ENCODE measurements around the gene WHRN.

The WHRN gene

GRCh38 chr9:114482593-114482992 is 22.7 kb downstream of the WHRN start:
- Histone ChIP-seq H3K36me3 (ENCODE audit: control insufficient read depth, insufficient read depth, low read length) (no peaks in the 10 kb centered on the region), H3K4me1 (ENCODE audit: control insufficient read depth, insufficient read depth, low read length) (no peaks in the 10 kb centered on the region), H3K9me3 (ENCODE audit: control insufficient read depth, low read length) (no peaks in the 10 kb centered on the region), H3K27me3 (ENCODE audit: control insufficient read depth, insufficient read depth, low read length, poor library complexity, severe bottlenecking) (no peaks in the 10 kb centered on the region), H3K27ac (ENCODE audit: insufficient read depth, low read depth, low read length, poor library complexity, severe bottlenecking) (no peak overlapping the region), H3K4me3 (ENCODE audit: insufficient read depth, low read depth, low read length) (no peak overlapping the region)
- WGBS, 2 experiments, result 74 to 84% methylated on average over 9 to 10 of the region's 10 CpGs

GRCh38 chr9:114481789-114482188 is 23.5 kb downstream of the WHRN start:
- Histone ChIP-seq H3K4me3 (ENCODE audit: insufficient read depth, low read depth, low read length) (no peak overlapping the region), H3K9me3 (ENCODE audit: control insufficient read depth, low read length) (no peaks in the 10 kb centered on the region), H3K36me3 (ENCODE audit: control insufficient read depth, insufficient read depth, low read length) (no peaks in the 10 kb centered on the region), H3K27ac (ENCODE audit: insufficient read depth, low read depth, low read length, poor library complexity, severe bottlenecking) (no peak overlapping the region), H3K4me1 (ENCODE audit: control insufficient read depth, insufficient read depth, low read length) (no peaks in the 10 kb centered on the region), H3K27me3 (ENCODE audit: control insufficient read depth, insufficient read depth, low read length, poor library complexity, severe bottlenecking) (no peaks in the 10 kb centered on the region)
- 95 to 98% methylated on average over 5 of the region's 5 CpGs for WGBS, 2 experiments

DNA sequence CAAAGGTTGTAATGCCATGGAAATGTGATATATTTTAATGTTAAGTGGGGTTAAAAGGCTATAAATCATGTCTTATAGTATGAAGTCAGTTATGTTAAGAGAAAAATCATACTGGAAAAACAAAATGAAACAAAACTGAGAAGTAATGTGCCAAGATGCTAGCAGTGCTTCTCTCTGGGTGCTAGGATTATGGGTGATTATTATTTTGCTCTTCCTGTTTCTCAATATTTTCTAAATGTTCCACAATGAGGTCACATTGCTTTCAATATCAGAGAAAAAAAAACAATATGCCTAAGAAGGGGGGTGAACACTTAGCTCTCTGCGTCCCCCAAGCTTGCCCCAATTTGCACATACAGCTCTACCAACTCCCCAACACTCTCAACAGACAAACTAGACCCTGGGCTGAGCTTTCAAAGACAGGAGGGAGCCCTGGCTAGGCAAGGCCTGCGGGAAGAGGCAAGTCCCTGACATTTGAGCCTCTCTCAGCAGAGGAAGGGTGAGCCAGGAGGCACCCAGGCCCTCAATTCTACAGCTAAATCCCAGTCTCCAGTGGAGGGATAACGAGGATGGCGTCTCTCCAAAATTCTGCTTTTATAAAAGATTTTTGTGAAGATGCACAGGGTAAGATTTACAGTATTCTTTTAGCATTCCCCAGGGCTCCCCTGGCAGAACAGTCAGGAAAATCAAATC is 24.4 kb downstream of the WHRN start:
- Histone ChIP-seq H3K27me3 (ENCODE audit: control insufficient read depth, insufficient read depth, low read length, poor library complexity, severe bottlenecking) (no peaks in the 10 kb centered on the region), H3K4me1 (ENCODE audit: control insufficient read depth, insufficient read depth, low read length) (no peaks in the 10 kb centered on the region), H3K4me3 (ENCODE audit: insufficient read depth, low read depth, low read length) (no peak overlapping the region), H3K36me3 (ENCODE audit: control insufficient read depth, insufficient read depth, low read length) (no peaks in the 10 kb centered on the region), H3K27ac (ENCODE audit: insufficient read depth, low read depth, low read length, poor library complexity, severe bottlenecking) (no peak overlapping the region), H3K9me3 (ENCODE audit: control insufficient read depth, low read length) (no peaks in the 10 kb centered on the region)
- WGBS, 2 experiments, result 80 to 90% methylated on average over 4 of the region's 4 CpGs

DNA sequence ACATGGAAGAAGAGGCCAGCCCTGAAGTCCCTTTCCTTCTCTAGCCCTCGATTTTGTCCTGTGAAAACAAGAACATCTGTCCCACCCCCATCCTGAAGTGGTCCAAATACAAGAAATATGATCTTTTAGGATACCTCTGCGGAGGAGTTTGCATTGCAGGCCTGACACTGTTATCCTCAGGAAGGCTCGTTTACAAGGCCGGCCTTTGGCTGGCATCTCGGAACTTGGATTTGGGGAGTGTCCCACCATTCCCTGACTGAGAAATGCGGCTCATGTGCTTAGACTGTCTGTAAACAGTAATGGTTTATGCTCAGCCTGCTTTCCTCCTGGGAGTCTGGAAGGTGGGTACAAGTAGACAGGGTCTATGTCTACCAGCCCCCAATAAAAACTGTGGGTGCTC is 26.4 kb downstream of the WHRN start:
- Histone ChIP-seq H3K4me3 (ENCODE audit: insufficient read depth, low read depth, low read length) (no peak overlapping the region), H3K27me3 (ENCODE audit: control insufficient read depth, insufficient read depth, low read length, poor library complexity, severe bottlenecking) (no peaks in the 10 kb centered on the region), H3K36me3 (ENCODE audit: control insufficient read depth, insufficient read depth, low read length) (no peaks in the 10 kb centered on the region), H3K9me3 (ENCODE audit: control insufficient read depth, low read length) (no peaks in the 10 kb centered on the region), H3K27ac (ENCODE audit: insufficient read depth, low read depth, low read length, poor library complexity, severe bottlenecking) (no peak overlapping the region), H3K4me1 (ENCODE audit: control insufficient read depth, insufficient read depth, low read length) (no peaks in the 10 kb centered on the region)
- 89 to 94% methylated on average over 6 of the region's 6 CpGs for WGBS, 2 experiments

GRCh38 chr9:114478459-114478858 is 26.8 kb downstream of the WHRN start:
- Histone ChIP-seq H3K27me3 (ENCODE audit: control insufficient read depth, insufficient read depth, low read length, poor library complexity, severe bottlenecking) (no peaks in the 10 kb centered on the region), H3K9me3 (ENCODE audit: control insufficient read depth, low read length) (no peaks in the 10 kb centered on the region), H3K4me1 (ENCODE audit: control insufficient read depth, insufficient read depth, low read length) (no peaks in the 10 kb centered on the region), H3K4me3 (ENCODE audit: insufficient read depth, low read depth, low read length) (no peak overlapping the region), H3K27ac (ENCODE audit: insufficient read depth, low read depth, low read length, poor library complexity, severe bottlenecking) (no peak overlapping the region), H3K36me3 (ENCODE audit: control insufficient read depth, insufficient read depth, low read length) (no peaks in the 10 kb centered on the region)
- 93 to 94% methylated on average over 11 of the region's 11 CpGs for WGBS, 2 experiments

GRCh38 chr9:114477642-114478041 is 27.6 kb downstream of the WHRN start:
- Histone ChIP-seq H3K27me3 (ENCODE audit: control insufficient read depth, insufficient read depth, low read length, poor library complexity, severe bottlenecking) (no peaks in the 10 kb centered on the region), H3K9me3 (ENCODE audit: control insufficient read depth, low read length) (no peaks in the 10 kb centered on the region), H3K36me3 (ENCODE audit: control insufficient read depth, insufficient read depth, low read length) (no peaks in the 10 kb centered on the region), H3K27ac (ENCODE audit: insufficient read depth, low read depth, low read length, poor library complexity, severe bottlenecking) (no peak overlapping the region), H3K4me1 (ENCODE audit: control insufficient read depth, insufficient read depth, low read length) (no peaks in the 10 kb centered on the region), H3K4me3 (ENCODE audit: insufficient read depth, low read depth, low read length) (no peak overlapping the region)
- 88 to 89% methylated on average over 3 of the region's 3 CpGs for WGBS, 2 experiments

- no peak overlapping the region for H3K4me3 ChIP-seq (ENCODE audit: insufficient read depth, low read depth, low read length)
- 92 to 94% methylated on average over 9 of the region's 9 CpGs for WGBS, 2 experiments
- H3K27ac ChIP-seq (ENCODE audit: insufficient read depth, low read depth, low read length, poor library complexity, severe bottlenecking), result no peak overlapping the region
- H3K9me3 ChIP-seq (ENCODE audit: control insufficient read depth, low read length), result no peaks in the 10 kb centered on the region
- H3K27me3 ChIP-seq (ENCODE audit: control insufficient read depth, insufficient read depth, low read length, poor library complexity, severe bottlenecking), result no peaks in the 10 kb centered on the region
- no peaks in the 10 kb centered on the region for H3K36me3 ChIP-seq (ENCODE audit: control insufficient read depth, insufficient read depth, low read length)
- H3K4me1 ChIP-seq (ENCODE audit: control insufficient read depth, insufficient read depth, low read length), result no peaks in the 10 kb centered on the region
These were observed 28.3 kb downstream of the WHRN start for GRCh38 chr9:114476891-114477469.

DNA sequence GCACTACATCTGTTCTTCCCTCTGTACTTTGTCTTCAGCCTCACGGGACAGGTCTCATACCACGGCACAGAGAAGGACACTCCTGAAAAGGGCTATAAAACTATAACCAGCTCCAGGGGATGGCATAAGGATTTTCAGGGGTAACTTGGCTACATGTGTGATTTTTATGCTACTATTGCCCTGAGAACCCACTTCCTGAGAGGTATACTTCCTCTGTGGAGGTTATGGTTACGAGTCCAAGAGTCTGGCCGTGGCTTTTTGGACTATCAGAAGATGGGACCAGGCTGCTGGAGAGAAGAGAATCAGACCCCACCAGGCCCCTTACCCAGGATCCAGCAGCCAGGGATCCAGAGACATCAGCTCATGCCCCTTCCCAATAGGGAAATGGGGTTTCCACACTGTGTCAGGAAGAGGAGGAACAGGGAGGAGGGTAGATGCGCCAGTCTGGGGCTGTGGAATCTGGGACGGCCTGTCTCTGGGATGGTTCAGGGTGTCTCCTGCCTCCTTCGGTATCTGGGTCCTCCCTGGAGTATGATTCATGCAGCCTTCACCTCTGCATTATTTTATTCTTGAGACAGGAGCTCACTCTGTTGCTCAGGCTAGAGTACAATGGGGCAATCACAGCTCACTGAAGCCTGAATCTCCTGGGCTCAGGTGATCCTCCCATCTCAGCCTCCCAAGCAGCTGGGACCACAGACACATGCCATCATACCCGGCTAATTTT is 29.7 kb downstream of the WHRN start:
- Histone ChIP-seq H3K9me3 (ENCODE audit: control insufficient read depth, low read length) (no peaks in the 10 kb centered on the region), H3K4me1 (ENCODE audit: control insufficient read depth, insufficient read depth, low read length) (no peaks in the 10 kb centered on the region), H3K36me3 (ENCODE audit: control insufficient read depth, insufficient read depth, low read length) (no peaks in the 10 kb centered on the region), H3K4me3 (ENCODE audit: insufficient read depth, low read depth, low read length) (no peak overlapping the region), H3K27me3 (ENCODE audit: control insufficient read depth, insufficient read depth, low read length, poor library complexity, severe bottlenecking) (no peaks in the 10 kb centered on the region), H3K27ac (ENCODE audit: insufficient read depth, low read depth, low read length, poor library complexity, severe bottlenecking) (no peak overlapping the region)
- WGBS, 2 experiments, result 91 to 92% methylated on average over 8 of the region's 8 CpGs

DNA sequence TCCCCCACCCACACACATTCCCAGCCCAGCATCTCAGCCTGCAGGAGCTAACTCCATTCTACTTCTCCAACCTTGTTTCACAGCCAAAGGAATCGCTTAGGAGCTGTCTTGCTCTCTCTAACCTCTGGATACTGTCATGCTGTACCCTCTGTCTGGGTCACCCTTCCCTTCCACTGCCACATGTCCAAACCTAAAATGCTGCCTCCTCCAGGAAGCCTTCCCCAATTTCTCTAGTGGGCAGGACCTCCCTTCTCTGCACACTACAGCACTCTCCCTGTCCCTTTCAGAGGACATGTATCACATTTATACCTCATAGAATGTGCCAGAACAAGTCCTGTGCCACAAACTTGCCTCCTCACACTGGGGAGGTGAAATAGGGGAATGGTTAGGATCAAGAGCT is 30.8 kb downstream of the WHRN start:
- no peak overlapping the region for H3K27ac ChIP-seq (ENCODE audit: insufficient read depth, low read depth, low read length, poor library complexity, severe bottlenecking)
- no peaks in the 10 kb centered on the region for H3K27me3 ChIP-seq (ENCODE audit: control insufficient read depth, insufficient read depth, low read length, poor library complexity, severe bottlenecking)
- H3K4me3 ChIP-seq (ENCODE audit: insufficient read depth, low read depth, low read length), result no peak overlapping the region
- H3K9me3 ChIP-seq (ENCODE audit: control insufficient read depth, low read length), result no peaks in the 10 kb centered on the region
- WGBS, 2 experiments, result 84 to 85% methylated on average over 1 of the region's 1 CpG
- no peaks in the 10 kb centered on the region for H3K36me3 ChIP-seq (ENCODE audit: control insufficient read depth, insufficient read depth, low read length)
- no peaks in the 10 kb centered on the region for H3K4me1 ChIP-seq (ENCODE audit: control insufficient read depth, insufficient read depth, low read length)

- H3K9me3 ChIP-seq (ENCODE audit: control insufficient read depth, low read length), result no peaks in the 10 kb centered on the region
- no peak overlapping the region for H3K4me3 ChIP-seq (ENCODE audit: insufficient read depth, low read depth, low read length)
- no peak overlapping the region for H3K27ac ChIP-seq (ENCODE audit: insufficient read depth, low read depth, low read length, poor library complexity, severe bottlenecking)
- H3K4me1 ChIP-seq (ENCODE audit: control insufficient read depth, insufficient read depth, low read length), result no peaks in the 10 kb centered on the region
- H3K27me3 ChIP-seq (ENCODE audit: control insufficient read depth, insufficient read depth, low read length, poor library complexity, severe bottlenecking), result no peaks in the 10 kb centered on the region
- no peaks in the 10 kb centered on the region for H3K36me3 ChIP-seq (ENCODE audit: control insufficient read depth, insufficient read depth, low read length)
- WGBS, 2 experiments, result 93 to 94% methylated on average over 3 of the region's 3 CpGs
These were observed 31.8 kb downstream of the WHRN start for GRCh38 chr9:114473447-114473801.

All from ectodermal cell (in vitro differentiated cells).